Measurements from ENCODE around the gene UPK3A. TPM values are rescaled to one million over a fixed set of nuclear protein-coding genes. Genes with fewer than 3 reads are reported as not detected.
A peak's percentile ranks its signal among the peaks of the same experiment; 100 is the strongest.

Gene UPK3A
- polyA plus RNA-seq, 1 donor from 2014 or later = not detected

DNA sequence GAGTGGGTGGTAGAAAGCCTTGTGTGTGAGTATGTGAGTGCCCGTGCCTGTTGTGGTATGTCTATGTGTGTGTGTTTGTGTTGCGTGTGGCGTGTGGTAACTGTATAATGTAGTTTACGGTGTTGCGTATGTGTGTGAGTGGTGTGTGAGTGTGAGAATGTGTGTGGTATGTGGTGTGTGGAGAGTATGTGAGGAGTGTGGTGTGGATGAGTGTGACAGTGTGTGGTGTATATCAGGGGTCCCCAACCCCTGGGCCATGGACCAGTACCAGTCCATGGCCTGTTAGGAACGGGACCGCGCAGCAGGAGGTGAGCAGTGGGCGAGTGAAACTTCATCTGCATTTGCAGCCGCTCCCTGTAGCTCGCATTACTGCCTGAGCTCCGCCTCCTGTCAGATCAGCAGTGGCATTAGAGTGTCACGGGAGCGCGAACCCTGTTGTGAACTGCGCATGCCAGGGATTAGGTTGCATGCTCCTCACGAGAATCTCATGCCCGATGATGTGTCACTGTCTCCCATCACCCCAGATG, 5.7 kb downstream of the UPK3A start:
- H3K27ac ChIP-seq (ENCODE audit: low read length) = no peak overlapping the region
- H3F3A ChIP-seq (ENCODE audit: insufficient read depth, low read length, poor library complexity, severe bottlenecking) = no peaks in the 10 kb centered on the region
- H2AFZ ChIP-seq (ENCODE audit: low read depth, low read length) = peak overlapping the region; percentile 48
- no peaks in the 10 kb centered on the region for H4K20me1 ChIP-seq (ENCODE audit: insufficient read depth)
- peak; percentile 46 for TF ChIP-seq POLR2AphosphoS5 (IDR thresholded peaks at IDR 0.05)
- TF ChIP-seq CTCF (IDR thresholded peaks at IDR 0.05; ENCODE audit: poor library complexity, severe bottlenecking) = no peak
- peak; percentile 39 for TF ChIP-seq EP300 (conservative IDR thresholded peaks at IDR 0.05; ENCODE audit: poor library complexity, severe bottlenecking)
- H3K36me3 ChIP-seq (ENCODE audit: insufficient read depth, low read length) = no peaks in the 10 kb centered on the region
- H3K9me2 ChIP-seq (ENCODE audit: insufficient read depth, low read length) = no peaks in the 10 kb centered on the region
- H3K9me3 ChIP-seq (ENCODE audit: low read length) = no peaks in the 10 kb centered on the region
- H3K79me2 ChIP-seq (replicated peaks; ENCODE audit: insufficient read depth, low read length) = no peaks in the 10 kb centered on the region
- no peak overlapping the region for H3K4me2 ChIP-seq (ENCODE audit: low read length)
- peaks cover 5% of the 10 kb centered on the region for H3K27me3 ChIP-seq (ENCODE audit: insufficient read depth, low read depth, low read length)
- peak overlapping the region; percentile 13 for H3K9ac ChIP-seq (ENCODE audit: low read length)
- H3K4me3 ChIP-seq (ENCODE audit: low read length) = peak overlapping the region; percentile 30

GRCh38 chr22:45291061-45291930, 6.5 kb downstream of the UPK3A start:
- no peaks in the 10 kb centered on the region for H3K36me3 ChIP-seq (ENCODE audit: insufficient read depth, low read length)
- no peaks in the 10 kb centered on the region for H3F3A ChIP-seq (ENCODE audit: insufficient read depth, low read length, poor library complexity, severe bottlenecking)
- no peaks in the 10 kb centered on the region for H3K9me2 ChIP-seq (ENCODE audit: insufficient read depth, low read length)
- peak overlapping the region; percentile 10 for H2AFZ ChIP-seq (ENCODE audit: low read depth, low read length)
- peak overlapping the region; percentile 35 for H3K27ac ChIP-seq (ENCODE audit: low read length)
- H4K20me1 ChIP-seq (ENCODE audit: insufficient read depth) = no peaks in the 10 kb centered on the region
- H3K9me3 ChIP-seq (ENCODE audit: low read length) = no peaks in the 10 kb centered on the region
- TF ChIP-seq, protein P1, sequence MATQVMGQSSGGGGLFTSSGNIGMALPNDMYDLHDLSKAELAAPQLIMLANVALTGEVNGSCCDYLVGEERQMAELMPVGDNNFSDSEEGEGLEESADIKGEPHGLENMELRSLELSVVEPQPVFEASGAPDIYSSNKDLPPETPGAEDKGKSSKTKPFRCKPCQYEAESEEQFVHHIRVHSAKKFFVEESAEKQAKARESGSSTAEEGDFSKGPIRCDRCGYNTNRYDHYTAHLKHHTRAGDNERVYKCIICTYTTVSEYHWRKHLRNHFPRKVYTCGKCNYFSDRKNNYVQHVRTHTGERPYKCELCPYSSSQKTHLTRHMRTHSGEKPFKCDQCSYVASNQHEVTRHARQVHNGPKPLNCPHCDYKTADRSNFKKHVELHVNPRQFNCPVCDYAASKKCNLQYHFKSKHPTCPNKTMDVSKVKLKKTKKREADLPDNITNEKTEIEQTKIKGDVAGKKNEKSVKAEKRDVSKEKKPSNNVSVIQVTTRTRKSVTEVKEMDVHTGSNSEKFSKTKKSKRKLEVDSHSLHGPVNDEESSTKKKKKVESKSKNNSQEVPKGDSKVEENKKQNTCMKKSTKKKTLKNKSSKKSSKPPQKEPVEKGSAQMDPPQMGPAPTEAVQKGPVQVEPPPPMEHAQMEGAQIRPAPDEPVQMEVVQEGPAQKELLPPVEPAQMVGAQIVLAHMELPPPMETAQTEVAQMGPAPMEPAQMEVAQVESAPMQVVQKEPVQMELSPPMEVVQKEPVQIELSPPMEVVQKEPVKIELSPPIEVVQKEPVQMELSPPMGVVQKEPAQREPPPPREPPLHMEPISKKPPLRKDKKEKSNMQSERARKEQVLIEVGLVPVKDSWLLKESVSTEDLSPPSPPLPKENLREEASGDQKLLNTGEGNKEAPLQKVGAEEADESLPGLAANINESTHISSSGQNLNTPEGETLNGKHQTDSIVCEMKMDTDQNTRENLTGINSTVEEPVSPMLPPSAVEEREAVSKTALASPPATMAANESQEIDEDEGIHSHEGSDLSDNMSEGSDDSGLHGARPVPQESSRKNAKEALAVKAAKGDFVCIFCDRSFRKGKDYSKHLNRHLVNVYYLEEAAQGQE (IDR thresholded peaks at IDR 0.05; ENCODE audit: borderline replicate concordance) = no peak
- no peak for TF ChIP-seq EP300 (conservative IDR thresholded peaks at IDR 0.05; ENCODE audit: poor library complexity, severe bottlenecking)
- H3K79me2 ChIP-seq (replicated peaks; ENCODE audit: insufficient read depth, low read length) = no peaks in the 10 kb centered on the region
- H3K9ac ChIP-seq (ENCODE audit: low read length) = peak overlapping the region; percentile 13
- H3K27me3 ChIP-seq (ENCODE audit: insufficient read depth, low read depth, low read length) = no peaks in the 10 kb centered on the region
- H3K4me3 ChIP-seq (ENCODE audit: low read length) = peak overlapping the region; percentile 30
- H3K4me2 ChIP-seq (ENCODE audit: low read length) = no peak overlapping the region

DNA sequence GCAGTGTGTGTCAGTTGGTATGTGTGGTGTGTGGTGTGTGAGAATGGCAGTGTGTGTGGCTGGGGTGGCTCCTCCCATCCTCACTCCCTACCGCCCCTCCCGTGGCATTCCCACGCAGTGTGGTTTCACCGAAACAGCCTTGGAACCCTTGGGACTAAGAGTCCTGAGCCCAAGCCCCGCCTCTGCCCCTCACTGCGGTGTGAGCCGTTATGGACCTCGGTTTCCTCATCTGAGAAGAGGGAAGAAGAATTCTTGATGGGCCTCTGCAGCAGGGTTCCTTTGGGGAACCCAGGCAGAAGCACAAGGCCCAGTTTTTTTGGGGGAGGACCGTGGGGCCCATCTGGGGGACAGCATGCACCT, 7.2 kb downstream of the UPK3A start:
- Histone ChIP-seq H4K20me1 (ENCODE audit: insufficient read depth) (no peaks in the 10 kb centered on the region), H3K9me2 (ENCODE audit: insufficient read depth, low read length) (no peaks in the 10 kb centered on the region), H3F3A (ENCODE audit: insufficient read depth, low read length, poor library complexity, severe bottlenecking) (no peaks in the 10 kb centered on the region), H3K36me3 (ENCODE audit: insufficient read depth, low read length) (no peaks in the 10 kb centered on the region), H3K79me2 (replicated peaks; ENCODE audit: insufficient read depth, low read length) (no peaks in the 10 kb centered on the region), H2AFZ (ENCODE audit: low read depth, low read length) (no peak overlapping the region), H3K27me3 (ENCODE audit: insufficient read depth, low read depth, low read length) (no peaks in the 10 kb centered on the region), H3K4me3 (ENCODE audit: low read length) (no peak overlapping the region), H3K27ac (ENCODE audit: low read length) (no peak overlapping the region), H3K9me3 (ENCODE audit: low read length) (no peaks in the 10 kb centered on the region), H3K4me2 (ENCODE audit: low read length) (no peak overlapping the region), H3K9ac (ENCODE audit: low read length) (no peak overlapping the region)
- TF ChIP-seq SMC3 (conservative IDR thresholded peaks at IDR 0.05; ENCODE audit: poor library complexity) (no peak), POLR2AphosphoS5 (IDR thresholded peaks at IDR 0.05) (no peak), CTCF (IDR thresholded peaks at IDR 0.05; ENCODE audit: poor library complexity, severe bottlenecking) (no peak), EZH2 (IDR thresholded peaks at IDR 0.05; ENCODE audit: borderline replicate concordance, insufficient read depth, low read length, poor library complexity, severe bottlenecking) (no peak), TAF1 (IDR thresholded peaks at IDR 0.05; ENCODE audit: low read depth) (no peak), MXI1 (conservative IDR thresholded peaks at IDR 0.05; ENCODE audit: poor library complexity, severe bottlenecking) (no peak), EP300 (conservative IDR thresholded peaks at IDR 0.05; ENCODE audit: poor library complexity, severe bottlenecking) (no peak)
- TF ChIP-seq, protein P1 (IDR thresholded peaks at IDR 0.05; ENCODE audit: borderline replicate concordance) = no peak

Data from neural cell (in vitro differentiated cells).